ENCODE measurements around the gene BFSP1. TPM values are rescaled to one million over a fixed set of nuclear protein-coding genes. Genes with fewer than 3 reads are reported as not detected.

The BFSP1 gene
- total and polyA plus RNA-seq, 2 donors (not counting 3 experiments of a cell fraction or from before 2014, with no cell fraction given), result 3.1 to 5.2 TPM

DNA sequence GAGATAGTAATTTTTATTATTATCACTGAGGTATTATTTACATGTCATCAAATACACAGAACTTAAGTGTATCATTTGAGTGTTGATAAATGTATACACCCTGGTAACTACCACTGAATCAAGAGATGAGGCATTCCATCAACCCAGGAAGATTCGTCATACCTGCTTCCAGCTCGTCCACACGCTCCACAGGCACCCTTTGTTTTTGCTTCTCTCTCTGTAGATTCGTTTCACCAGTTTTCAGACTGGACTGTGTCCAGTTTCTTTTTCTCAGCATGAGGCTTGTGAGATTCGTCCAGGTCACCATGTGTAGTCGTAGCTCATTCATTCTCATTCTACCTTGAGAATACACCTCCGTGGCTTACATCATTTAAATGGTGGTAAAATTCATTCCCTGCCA, 64.5 kb downstream of the BFSP1 start:
- POLR2A ChIA-PET, result no interaction called here
- dilution Hi-C loops (cut with MboI; ENCODE audit: extremely low pct_ligation_motif_present, low sequenced_read_pairs), result no loop called here
- BruUV-seq (replicated peaks), result no TSS peak
- FAIRE-seq (no peak), DNase-seq (ENCODE audit: low read depth, low spot score) (no peak)
- CTCF ChIA-PET, result no interaction called here
- H3K4me2 ChIP-seq (ENCODE audit: insufficient read depth, low read length), result no peak overlapping the region
- TF ChIP-seq MYC (IDR thresholded peaks at IDR 0.05; ENCODE audit: low read depth, low read length) (no peak), POLR2A (IDR thresholded peaks at IDR 0.05; ENCODE audit: low read depth, low read length) (no peak), FOS (IDR thresholded peaks at IDR 0.05; ENCODE audit: borderline replicate concordance, insufficient read depth, low read length) (no peak), EZH2 (IDR thresholded peaks at IDR 0.05; ENCODE audit: borderline replicate concordance, low read depth, low read length, severe bottlenecking) (no peak), JUN (IDR thresholded peaks at IDR 0.05; ENCODE audit: borderline replicate concordance, insufficient read depth, insufficient read length, low read depth) (no peak), POLR2AphosphoS5 (IDR thresholded peaks at IDR 0.05; ENCODE audit: insufficient read depth, low read depth, low read length) (no peak)
- TF ChIP-seq, protein P1, sequence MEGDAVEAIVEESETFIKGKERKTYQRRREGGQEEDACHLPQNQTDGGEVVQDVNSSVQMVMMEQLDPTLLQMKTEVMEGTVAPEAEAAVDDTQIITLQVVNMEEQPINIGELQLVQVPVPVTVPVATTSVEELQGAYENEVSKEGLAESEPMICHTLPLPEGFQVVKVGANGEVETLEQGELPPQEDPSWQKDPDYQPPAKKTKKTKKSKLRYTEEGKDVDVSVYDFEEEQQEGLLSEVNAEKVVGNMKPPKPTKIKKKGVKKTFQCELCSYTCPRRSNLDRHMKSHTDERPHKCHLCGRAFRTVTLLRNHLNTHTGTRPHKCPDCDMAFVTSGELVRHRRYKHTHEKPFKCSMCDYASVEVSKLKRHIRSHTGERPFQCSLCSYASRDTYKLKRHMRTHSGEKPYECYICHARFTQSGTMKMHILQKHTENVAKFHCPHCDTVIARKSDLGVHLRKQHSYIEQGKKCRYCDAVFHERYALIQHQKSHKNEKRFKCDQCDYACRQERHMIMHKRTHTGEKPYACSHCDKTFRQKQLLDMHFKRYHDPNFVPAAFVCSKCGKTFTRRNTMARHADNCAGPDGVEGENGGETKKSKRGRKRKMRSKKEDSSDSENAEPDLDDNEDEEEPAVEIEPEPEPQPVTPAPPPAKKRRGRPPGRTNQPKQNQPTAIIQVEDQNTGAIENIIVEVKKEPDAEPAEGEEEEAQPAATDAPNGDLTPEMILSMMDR (IDR thresholded peaks at IDR 0.05; ENCODE audit: extremely low read depth in 1 of 2, insufficient read depth in 1 of 2, low read depth in 1 of 2, low read length in 2 of 2), result no peak
- TF ChIP-seq, protein P2, sequence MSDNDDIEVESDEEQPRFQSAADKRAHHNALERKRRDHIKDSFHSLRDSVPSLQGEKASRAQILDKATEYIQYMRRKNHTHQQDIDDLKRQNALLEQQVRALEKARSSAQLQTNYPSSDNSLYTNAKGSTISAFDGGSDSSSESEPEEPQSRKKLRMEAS (IDR thresholded peaks at IDR 0.05; ENCODE audit: insufficient read depth, insufficient read length), result no peak
- no peak overlapping the region for H3K4me3 ChIP-seq (replicated peaks in 1 of 3; ENCODE audit: insufficient read depth in 1 of 3, low read depth in 1 of 3, low read length in 3 of 3)
- no peak overlapping the region for H3K9ac ChIP-seq (replicated peaks; ENCODE audit: extremely low read depth, insufficient read depth, low read length)
- no peaks in the 10 kb centered on the region for H3K79me2 ChIP-seq (ENCODE audit: control insufficient read depth, insufficient read depth, low read length)
- H2AFZ ChIP-seq (ENCODE audit: low read depth, low read length), result no peak overlapping the region
- H3K27ac ChIP-seq (ENCODE audit: insufficient read depth, low read depth, low read length), result no peak overlapping the region
- H3K9me3 ChIP-seq (replicated peaks; ENCODE audit: control insufficient read depth, insufficient read depth, low read length), result no peaks in the 10 kb centered on the region
- H3K27me3 ChIP-seq (ENCODE audit: control insufficient read depth in 2 of 2, insufficient read depth in 2 of 2, low read length in 2 of 2), result no peaks in the 10 kb centered on the region
- no peaks in the 10 kb centered on the region for H4K20me1 ChIP-seq (replicated peaks; ENCODE audit: control insufficient read depth, extremely low read depth, insufficient read depth, low read length)
- H3K9me1 ChIP-seq (replicated peaks; ENCODE audit: control insufficient read depth, extremely low read depth, insufficient read depth, low read length), result no peaks in the 10 kb centered on the region
- H3K4me1 ChIP-seq (ENCODE audit: control insufficient read depth, extremely low read depth, insufficient read depth, low read length), result no peaks in the 10 kb centered on the region
- no peaks in the 10 kb centered on the region for H3K36me3 ChIP-seq (ENCODE audit: control insufficient read depth in 2 of 2, extremely low read depth in 1 of 2, insufficient read depth in 2 of 2, low read length in 2 of 2)
- intact Hi-C loops (cut with micrococcal nuclease), result no loop called here

Measured in endothelial cell of umbilical vein (primary cell).